DOHH2 (cell line): ENCODE measurements around the gene CYS1.

ENCODE experiments used
- H3F3A ChIP-seq: fragments of 200-600 bp; sonication (generic), shearing (Covaris generic); 2 replicates; pipeline ENCODE4 v1.6.0; 2016; ENCODE audit warnings: antibody characterized with exemption, mild to moderate bottlenecking; ENCODE audit not compliant: control insufficient read depth, insufficient read depth
- H3K27ac ChIP-seq: fragments of 200-600 bp; sonication (generic); 2 replicates; pipeline ENCODE4 v1.5.1; 2014; ENCODE audit warnings: low read depth, mild to moderate bottlenecking, low read length, moderate library complexity
- H3K27me3 ChIP-seq: fragments of 200-600 bp; sonication (generic); 2 replicates; pipeline ENCODE4 v1.6.1; 2014; ENCODE audit warnings: mild to moderate bottlenecking, low read length, mixed read lengths; ENCODE audit not compliant: control insufficient read depth
- H3K36me3 ChIP-seq: fragments of 200-600 bp; sonication (generic); 2 replicates; pipeline ENCODE4 v1.6.1; 2014; ENCODE audit warnings: mild to moderate bottlenecking, low read length, moderate library complexity, mixed read lengths; ENCODE audit not compliant: control insufficient read depth
- H3K4me1 ChIP-seq: fragments of 200-600 bp; sonication (generic); 2 replicates; pipeline ENCODE4 v1.6.1; 2014; ENCODE audit warnings: mild to moderate bottlenecking, low read length, mixed read lengths; ENCODE audit not compliant: control insufficient read depth
- H3K4me2 ChIP-seq: fragments of 200-600 bp; sonication (generic); 2 replicates; pipeline ENCODE4 v1.6.0; 2014; ENCODE audit warnings: mild to moderate bottlenecking, low read length, moderate library complexity
- H3K4me3 ChIP-seq: fragments of 200-600 bp; sonication (generic); 2 replicates; pipeline ENCODE4 v1.5.1; 2014; ENCODE audit warnings: mild to moderate bottlenecking, low read length, mixed read lengths
- H3K79me2 ChIP-seq: fragments of 200-600 bp; sonication (generic); 2 replicates; pipeline ENCODE4 v1.6.1; 2014; ENCODE audit warnings: mild to moderate bottlenecking, low read length, mixed read lengths; ENCODE audit not compliant: control insufficient read depth
- H3K9me2 ChIP-seq: fragments of 200-600 bp; sonication (generic); replicated peaks from 2 replicates; pipeline ENCODE4 v1.6.1; 2014; ENCODE audit warnings: mild to moderate bottlenecking, low read length, mixed read lengths; ENCODE audit not compliant: control insufficient read depth
- H3K9me3 ChIP-seq: fragments of 200-600 bp; sonication (generic); 2 replicates; pipeline ENCODE4 v1.6.1; 2014; ENCODE audit warnings: antibody characterized with exemption, low read length, mixed read lengths; ENCODE audit not compliant: control insufficient read depth, insufficient read depth
- H4K20me1 ChIP-seq: fragments of 200-600 bp; sonication (generic); 2 replicates; pipeline ENCODE4 v1.6.0; 2014; ENCODE audit warnings: low read depth, mild to moderate bottlenecking, antibody characterized with exemption, low read length, moderate library complexity; ENCODE audit not compliant: control insufficient read depth, insufficient read depth
- EZH2phosphoT487 ChIP-seq: fragments of 200-600 bp; sonication (generic); IDR thresholded peaks from 2 replicates; pipeline ENCODE4 v1.6.1; 2017; ENCODE audit warnings: borderline replicate concordance, mild to moderate bottlenecking, antibody characterized with exemption, low read length, moderate library complexity, mixed read lengths
- TF ChIP-seq, protein P1 (sequence below): fragments of 200-600 bp; sonication (generic); IDR thresholded peaks from one replicate; pipeline ENCODE4 v1.5.1; 2014; ENCODE audit warnings: antibody characterized with exemption, mild to moderate bottlenecking, low read depth, low read length; ENCODE audit not compliant: poor library complexity, severe bottlenecking

The CYS1 gene

DNA sequence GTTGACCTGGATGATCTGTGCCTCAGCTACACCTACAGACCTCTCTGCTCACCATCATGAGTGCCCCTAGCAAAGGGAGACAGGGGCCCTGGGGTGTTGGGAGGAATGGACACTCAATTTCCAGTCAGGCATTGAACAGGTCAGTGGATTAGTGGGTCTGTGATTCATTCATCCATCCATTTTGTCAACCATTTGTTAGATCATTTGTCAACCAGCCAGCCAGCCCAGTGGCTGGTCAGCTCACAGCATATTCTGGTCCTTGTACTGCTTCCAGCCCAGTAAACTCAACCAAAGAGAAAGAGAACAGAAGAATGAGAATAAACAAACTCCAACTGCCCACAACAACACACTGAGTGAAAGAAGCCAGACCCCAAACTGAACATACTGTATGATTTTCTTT lies 41.5 kb downstream of the CYS1 start:
- TF ChIP-seq, protein P1, sequence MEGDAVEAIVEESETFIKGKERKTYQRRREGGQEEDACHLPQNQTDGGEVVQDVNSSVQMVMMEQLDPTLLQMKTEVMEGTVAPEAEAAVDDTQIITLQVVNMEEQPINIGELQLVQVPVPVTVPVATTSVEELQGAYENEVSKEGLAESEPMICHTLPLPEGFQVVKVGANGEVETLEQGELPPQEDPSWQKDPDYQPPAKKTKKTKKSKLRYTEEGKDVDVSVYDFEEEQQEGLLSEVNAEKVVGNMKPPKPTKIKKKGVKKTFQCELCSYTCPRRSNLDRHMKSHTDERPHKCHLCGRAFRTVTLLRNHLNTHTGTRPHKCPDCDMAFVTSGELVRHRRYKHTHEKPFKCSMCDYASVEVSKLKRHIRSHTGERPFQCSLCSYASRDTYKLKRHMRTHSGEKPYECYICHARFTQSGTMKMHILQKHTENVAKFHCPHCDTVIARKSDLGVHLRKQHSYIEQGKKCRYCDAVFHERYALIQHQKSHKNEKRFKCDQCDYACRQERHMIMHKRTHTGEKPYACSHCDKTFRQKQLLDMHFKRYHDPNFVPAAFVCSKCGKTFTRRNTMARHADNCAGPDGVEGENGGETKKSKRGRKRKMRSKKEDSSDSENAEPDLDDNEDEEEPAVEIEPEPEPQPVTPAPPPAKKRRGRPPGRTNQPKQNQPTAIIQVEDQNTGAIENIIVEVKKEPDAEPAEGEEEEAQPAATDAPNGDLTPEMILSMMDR = no peak
- TF ChIP-seq EZH2phosphoT487 = no peak
- Histone ChIP-seq H3K4me2 (no peak overlapping the region), H3F3A (no peaks in the 10 kb centered on the region), H3K9me2 (no peaks in the 10 kb centered on the region), H3K79me2 (no peaks in the 10 kb centered on the region), H3K27me3 (no peaks in the 10 kb centered on the region), H3K4me3 (no peak overlapping the region), H3K9me3 (no peaks in the 10 kb centered on the region), H3K27ac (no peak overlapping the region), H4K20me1 (no peaks in the 10 kb centered on the region), H3K36me3 (no peaks in the 10 kb centered on the region), H3K4me1 (no peaks in the 10 kb centered on the region)

DNA sequence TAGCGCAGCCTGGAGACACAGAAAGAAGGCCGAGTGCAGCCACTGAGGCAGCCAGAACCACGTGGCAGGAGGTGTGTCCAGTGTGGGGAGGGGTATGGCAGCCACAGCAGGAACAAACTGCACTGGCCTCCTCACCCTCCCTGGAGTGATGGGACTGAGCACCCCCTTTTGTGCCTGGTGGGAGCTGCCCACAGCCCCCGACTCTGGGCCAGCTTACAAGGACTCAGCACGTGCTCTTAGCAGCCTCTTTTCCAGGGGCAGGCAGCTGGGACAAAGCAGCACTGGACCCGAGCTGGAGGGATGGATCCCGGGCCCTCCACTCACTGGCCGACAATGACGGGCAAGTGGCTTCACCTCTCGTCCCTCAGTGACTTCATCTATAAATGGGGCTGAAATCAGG lies 42.1 kb downstream of the CYS1 start:
- Histone ChIP-seq H3K79me2 (no peaks in the 10 kb centered on the region), H3F3A (no peaks in the 10 kb centered on the region), H4K20me1 (no peaks in the 10 kb centered on the region), H3K36me3 (no peaks in the 10 kb centered on the region), H3K9me3 (no peaks in the 10 kb centered on the region), H3K27me3 (no peaks in the 10 kb centered on the region), H3K9me2 (no peaks in the 10 kb centered on the region), H3K4me2 (no peak overlapping the region), H3K4me3 (no peak overlapping the region), H3K4me1 (no peaks in the 10 kb centered on the region), H3K27ac (no peak overlapping the region)
- TF ChIP-seq, protein P1 = no peak
- no peak for TF ChIP-seq EZH2phosphoT487

DNA sequence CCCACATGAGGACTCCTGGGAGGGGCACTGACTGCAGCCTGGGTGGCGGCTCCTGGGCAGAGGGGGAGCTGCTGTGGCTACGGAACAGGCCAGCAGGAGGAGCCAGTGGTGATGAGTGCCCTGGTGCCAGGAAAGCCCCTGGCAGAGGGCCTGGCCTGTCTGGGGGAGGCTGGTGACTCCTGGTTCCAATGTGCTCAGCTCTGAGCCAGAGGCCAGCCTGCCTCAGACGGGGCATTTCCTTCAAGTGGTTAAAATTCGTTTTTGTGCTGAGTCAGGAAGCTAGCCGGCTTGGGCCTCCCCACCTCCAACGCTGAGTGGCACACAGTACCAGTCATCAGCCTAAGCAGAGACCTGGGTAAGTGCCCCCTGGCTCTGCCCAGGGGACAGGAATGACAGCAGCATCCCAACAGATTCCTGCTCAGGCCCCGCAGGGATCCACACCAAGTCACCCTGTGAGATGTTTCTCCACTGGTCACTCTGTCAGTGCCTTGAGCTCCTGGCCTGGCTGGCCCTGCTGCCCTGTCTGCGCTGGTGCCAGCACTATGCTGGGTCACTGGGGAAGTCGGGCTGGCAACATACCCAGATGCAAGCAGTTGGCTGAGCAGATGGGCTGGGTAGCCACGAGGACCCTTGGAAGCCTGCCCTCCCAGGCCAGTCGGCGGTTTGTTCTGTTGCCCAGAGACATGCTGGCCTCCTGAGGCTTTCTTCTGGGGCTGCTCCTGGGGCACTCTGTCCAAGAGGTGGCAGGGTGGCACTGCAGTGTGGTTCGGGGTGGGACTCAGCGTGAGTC lies 43.9 kb downstream of the CYS1 start:
- no peaks in the 10 kb centered on the region for H3K36me3 ChIP-seq
- H3K9me2 ChIP-seq = no peaks in the 10 kb centered on the region
- no peaks in the 10 kb centered on the region for H3K27me3 ChIP-seq
- no peaks in the 10 kb centered on the region for H4K20me1 ChIP-seq
- H3K9me3 ChIP-seq = no peaks in the 10 kb centered on the region
- no peak overlapping the region for H3K4me3 ChIP-seq
- no peak for TF ChIP-seq EZH2phosphoT487
- TF ChIP-seq, protein P1 = peak; percentile 46
- H3K79me2 ChIP-seq = no peaks in the 10 kb centered on the region
- H3F3A ChIP-seq = no peaks in the 10 kb centered on the region
- H3K4me2 ChIP-seq = no peak overlapping the region
- no peak overlapping the region for H3K27ac ChIP-seq
- H3K4me1 ChIP-seq = no peaks in the 10 kb centered on the region
